OCI-LY7 (cell line): ENCODE results near the gene DRGX. TPM values are rescaled to one million over a fixed set of nuclear protein-coding genes. Genes with fewer than 3 reads are reported as not detected.

ENCODE experiments used
- BruUV-seq: library from RNA; stranded (reverse); fragments of 400-500 nt; replicated peaks from 2 replicates; lab custom pipeline; 2021; lab: Mats Ljungman, UMichigan
- CTCF ChIA-PET: fragments of 300-600 bp; sonication (Branson Sonifier 250); formaldehyde crosslinking; loops from one replicate; lab custom pipeline; 2022; ENCODE audit warnings: antibody characterized with exemption; ENCODE audit not compliant: unreplicated experiment; lab: Charles Lee
- POLR2A ChIA-PET: fragments of 300-600 bp; sonication (Branson Sonifier 250); formaldehyde crosslinking; loops from one replicate; lab custom pipeline; 2022; ENCODE audit warnings: antibody characterized with exemption; lab: Charles Lee
- DNase-seq: peaks from one replicate; pipeline ENCODE4 v3.0.0-alpha.2; 2015; ENCODE audit warnings: low spot score
- H2AFZ ChIP-seq: fragments of 200-600 bp; sonication (generic), shearing (Covaris generic); 2 replicates; pipeline ENCODE4 v1.6.1; 2014; ENCODE audit warnings: mild to moderate bottlenecking, antibody characterized with exemption, low read length, moderate library complexity
- H3K27ac ChIP-seq: fragments of 200-600 bp; sonication (generic); 2 replicates; pipeline ENCODE4 v1.5.1; 2014; ENCODE audit warnings: mixed run types, low read depth, mild to moderate bottlenecking, moderate library complexity, low read length, inconsistent platforms; ENCODE audit not compliant: poor library complexity, severe bottlenecking
- H3K36me3 ChIP-seq: fragments of 200-600 bp; sonication (generic); 2 replicates; pipeline ENCODE4 v1.6.1; 2014; ENCODE audit warnings: mild to moderate bottlenecking, antibody characterized with exemption, low read length, moderate library complexity, mixed read lengths; ENCODE audit not compliant: insufficient read depth
- H3K4me1 ChIP-seq: fragments of 200-600 bp; sonication (generic); 2 replicates; pipeline ENCODE4 v1.5.1; 2014; ENCODE audit warnings: mild to moderate bottlenecking, low read length; ENCODE audit not compliant: insufficient read depth, poor library complexity, severe bottlenecking
- H3K4me2 ChIP-seq: fragments of 200-600 bp; sonication (generic); 2 replicates; pipeline ENCODE4 v1.6.1; 2014; ENCODE audit warnings: mild to moderate bottlenecking, low read length
- H3K4me3 ChIP-seq: fragments of 200-600 bp; sonication (generic); 2 replicates; pipeline ENCODE4 v1.5.1; 2014; ENCODE audit warnings: mild to moderate bottlenecking, low read depth, low read length; ENCODE audit not compliant: poor library complexity, severe bottlenecking
- H3K79me2 ChIP-seq: fragments of 200-600 bp; sonication (generic); 2 replicates; pipeline ENCODE4 v1.6.1; 2016; ENCODE audit warnings: low read depth, mild to moderate bottlenecking, low read length, moderate library complexity, mixed read lengths; ENCODE audit not compliant: insufficient read depth
- H3K9me2 ChIP-seq: fragments of 200-600 bp; sonication (generic); 2 replicates; pipeline ENCODE4 v1.6.1; 2016; ENCODE audit warnings: mild to moderate bottlenecking, low read length, mixed read lengths; ENCODE audit not compliant: insufficient read depth
- H3K9me3 ChIP-seq: fragments of 200-600 bp; sonication (generic); 2 replicates; pipeline ENCODE4 v1.6.1; 2014; ENCODE audit warnings: mild to moderate bottlenecking, mixed run types, low read length, mixed read lengths
- H4K20me1 ChIP-seq: fragments of 200-600 bp; sonication (generic); 2 replicates; pipeline ENCODE4 v1.6.1; 2014; ENCODE audit warnings: mild to moderate bottlenecking, antibody characterized with exemption, low read length, moderate library complexity, mixed read lengths; ENCODE audit not compliant: insufficient read depth
- EZH2phosphoT487 ChIP-seq: fragments of 200-600 bp; sonication (generic); IDR thresholded peaks from 2 replicates; pipeline ENCODE4 v1.6.1; 2018; ENCODE audit warnings: low read depth, borderline replicate concordance, mild to moderate bottlenecking, mixed run types, antibody characterized with exemption, low read length, moderate library complexity, mixed read lengths
- intact Hi-C: fragments of 100-400 bp; cut with micrococcal nuclease; formaldehyde crosslinking; loops from one replicate; pipeline ENCODE4 v1.10.0; 2022; ENCODE audit not compliant: unreplicated experiment
- total RNA-seq, 2 experiments: library from RNA; depleted of rRNA in 1 of 2; stranded (reverse); fragments of >200 nt in 1 of 2; shearing (Covaris generic) in 1 of 2; gene quantifications; 2 replicates each; pipeline ENCODE4 v1.2.3, GENCODE V29; 2014 to 2022
- TF ChIP-seq, protein P1 (sequence below): fragments of 200-600 bp; sonication (generic); conservative IDR thresholded peaks from 2 replicates; pipeline ENCODE4 v1.5.1; 2014; ENCODE audit warnings: mild to moderate bottlenecking, antibody characterized with exemption, low read length, moderate library complexity, mixed read lengths

The DRGX gene
- total RNA-seq, 2 experiments from 2014 or later, result not detected

DNA sequence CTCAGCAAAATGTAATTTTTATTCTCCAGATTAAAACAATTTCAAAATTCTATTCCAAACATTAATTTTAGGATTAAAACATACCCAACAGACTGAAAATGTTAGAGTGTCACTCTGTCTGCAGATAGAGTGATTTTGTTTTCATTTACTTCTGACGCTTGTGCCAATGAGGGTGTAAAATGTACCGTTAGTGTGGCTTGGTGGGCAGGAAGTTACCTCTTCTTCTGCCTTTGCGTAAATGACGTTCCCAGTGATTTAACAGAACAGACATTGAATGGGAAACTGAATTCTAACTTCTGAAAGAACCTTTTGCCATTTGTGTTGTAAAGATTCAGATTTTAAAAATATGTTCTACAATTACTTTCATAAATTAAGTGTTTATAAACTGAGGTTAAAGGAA lies 47.0 kb upstream of the DRGX start:
- Histone ChIP-seq H3K4me1 (no peaks in the 10 kb centered on the region), H2AFZ (no peak overlapping the region), H3K9me2 (no peaks in the 10 kb centered on the region), H3K4me2 (no peak overlapping the region), H3K27ac (no peak overlapping the region), H4K20me1 (no peaks in the 10 kb centered on the region), H3K4me3 (no peak overlapping the region), H3K79me2 (no peaks in the 10 kb centered on the region), H3K9me3 (no peaks in the 10 kb centered on the region), H3K36me3 (no peaks in the 10 kb centered on the region)
- TF ChIP-seq, protein P1, sequence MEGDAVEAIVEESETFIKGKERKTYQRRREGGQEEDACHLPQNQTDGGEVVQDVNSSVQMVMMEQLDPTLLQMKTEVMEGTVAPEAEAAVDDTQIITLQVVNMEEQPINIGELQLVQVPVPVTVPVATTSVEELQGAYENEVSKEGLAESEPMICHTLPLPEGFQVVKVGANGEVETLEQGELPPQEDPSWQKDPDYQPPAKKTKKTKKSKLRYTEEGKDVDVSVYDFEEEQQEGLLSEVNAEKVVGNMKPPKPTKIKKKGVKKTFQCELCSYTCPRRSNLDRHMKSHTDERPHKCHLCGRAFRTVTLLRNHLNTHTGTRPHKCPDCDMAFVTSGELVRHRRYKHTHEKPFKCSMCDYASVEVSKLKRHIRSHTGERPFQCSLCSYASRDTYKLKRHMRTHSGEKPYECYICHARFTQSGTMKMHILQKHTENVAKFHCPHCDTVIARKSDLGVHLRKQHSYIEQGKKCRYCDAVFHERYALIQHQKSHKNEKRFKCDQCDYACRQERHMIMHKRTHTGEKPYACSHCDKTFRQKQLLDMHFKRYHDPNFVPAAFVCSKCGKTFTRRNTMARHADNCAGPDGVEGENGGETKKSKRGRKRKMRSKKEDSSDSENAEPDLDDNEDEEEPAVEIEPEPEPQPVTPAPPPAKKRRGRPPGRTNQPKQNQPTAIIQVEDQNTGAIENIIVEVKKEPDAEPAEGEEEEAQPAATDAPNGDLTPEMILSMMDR, result no peak
- no peak for TF ChIP-seq EZH2phosphoT487
- BruUV-seq, result no TSS peak
- CTCF ChIA-PET, result no interaction called here
- POLR2A ChIA-PET, result no interaction called here
- DNase-seq, result no peak
- intact Hi-C loops, result no loop called here

DNA sequence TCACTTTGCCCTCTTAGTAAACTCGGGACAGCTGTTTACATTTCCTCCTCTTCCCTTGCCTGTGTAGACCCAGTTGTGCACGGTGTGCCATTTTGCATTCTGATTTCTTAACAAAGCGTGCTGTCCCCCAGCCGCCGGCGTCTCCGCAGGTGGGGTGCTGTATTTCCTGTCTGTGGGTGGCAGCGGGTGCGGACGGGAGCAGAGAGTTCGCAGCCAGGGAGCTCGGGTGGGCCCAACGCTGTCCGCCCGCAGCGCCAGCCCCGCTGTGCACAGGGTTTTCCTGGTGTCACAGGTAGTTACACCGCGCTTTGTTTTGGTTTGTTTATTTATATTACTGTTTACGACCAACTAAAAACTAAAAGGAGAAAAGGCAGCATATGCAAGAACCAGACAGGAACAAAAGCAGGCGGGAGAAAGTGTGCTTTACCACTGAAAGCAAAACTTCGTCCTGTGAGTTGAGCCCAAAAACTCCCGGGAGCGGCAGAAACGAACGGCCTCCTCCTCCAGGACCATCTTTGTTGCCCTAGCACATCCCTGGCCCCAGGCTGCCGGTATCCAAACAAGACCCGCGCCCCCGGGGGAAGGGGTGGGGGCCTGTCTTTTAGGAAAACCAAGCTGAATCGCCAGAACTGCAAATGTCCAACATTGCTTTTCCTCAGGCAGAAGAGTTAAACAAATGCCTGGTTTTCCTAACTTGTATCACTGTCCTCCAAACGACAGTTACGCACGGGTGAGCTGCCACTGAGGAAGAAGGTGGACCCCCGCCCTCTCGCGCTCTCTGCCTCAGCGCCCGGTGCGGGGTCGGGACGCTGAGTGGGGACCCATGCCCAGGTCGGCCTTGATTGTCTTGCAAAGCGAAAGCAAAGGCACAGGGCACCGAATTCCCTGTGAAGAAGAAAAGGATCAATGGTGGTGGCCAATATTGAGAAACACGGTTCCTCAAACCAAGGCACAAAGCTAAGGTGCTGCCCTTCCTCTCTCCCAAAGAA lies 45.9 kb upstream of the DRGX start:
- Histone ChIP-seq H3K27ac (no peak overlapping the region), H3K4me3 (no peak overlapping the region), H3K36me3 (no peaks in the 10 kb centered on the region), H3K4me2 (no peak overlapping the region), H3K79me2 (no peaks in the 10 kb centered on the region), H3K9me3 (no peaks in the 10 kb centered on the region), H2AFZ (no peak overlapping the region), H3K9me2 (no peaks in the 10 kb centered on the region), H3K4me1 (no peaks in the 10 kb centered on the region), H4K20me1 (no peaks in the 10 kb centered on the region)
- no peak for DNase-seq
- POLR2A ChIA-PET, result no interaction called here
- intact Hi-C loops, result no loop called here
- no TSS peak for BruUV-seq
- TF ChIP-seq EZH2phosphoT487, result no peak
- TF ChIP-seq, protein P1, result no peak
- CTCF ChIA-PET, result no interaction called here

DNA sequence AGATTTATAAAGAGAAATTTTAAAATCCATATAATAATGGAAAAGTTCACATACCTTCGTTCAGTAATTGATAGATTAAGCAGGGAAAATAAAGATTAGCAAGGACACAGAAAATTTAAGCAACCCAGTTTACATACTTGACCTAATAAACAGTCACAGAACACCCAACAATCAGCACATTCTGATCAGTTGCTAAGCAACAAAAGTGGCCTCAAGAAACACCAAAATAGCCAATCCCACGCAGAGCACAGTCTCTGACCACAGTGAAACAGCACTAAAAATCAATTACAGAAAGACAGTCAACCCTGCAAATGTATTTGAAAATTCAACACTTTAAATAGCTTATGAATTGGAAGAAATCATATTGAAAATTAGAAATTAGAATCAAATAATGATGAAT lies 39.3 kb upstream of the DRGX start:
- Histone ChIP-seq H3K36me3 (no peaks in the 10 kb centered on the region), H2AFZ (no peak overlapping the region), H3K4me3 (no peak overlapping the region), H3K79me2 (no peaks in the 10 kb centered on the region), H3K9me3 (no peaks in the 10 kb centered on the region), H3K4me2 (no peak overlapping the region), H3K9me2 (no peaks in the 10 kb centered on the region), H3K4me1 (no peaks in the 10 kb centered on the region), H4K20me1 (no peaks in the 10 kb centered on the region), H3K27ac (no peak overlapping the region)
- TF ChIP-seq, protein P1, result no peak
- no peak for TF ChIP-seq EZH2phosphoT487
- no TSS peak for BruUV-seq
- CTCF ChIA-PET, result no interaction called here
- POLR2A ChIA-PET, result no interaction called here
- intact Hi-C loops, result no loop called here
- DNase-seq, result no peak
